OCI-LY3 (cell line): ENCODE results near the gene SAMD4A.

Experiments used
- H2AFZ ChIP-seq: fragments of 200-600, 300-600 bp; shearing (Covaris generic); 2 replicates; pipeline ENCODE4 v1.6.0; 2014; ENCODE audit warnings: antibody characterized with exemption, low read depth, low read length
- H3K27ac ChIP-seq: fragments of 200-600, 300-600 bp; sonication (generic); 2 replicates; pipeline ENCODE4 v1.5.1; 2014; ENCODE audit warnings: mild to moderate bottlenecking, low read length, moderate library complexity, mixed read lengths
- H3K27me3 ChIP-seq: fragments of 200-600, 300-600 bp; sonication (generic); 2 replicates; pipeline ENCODE4 v1.6.1; 2014; ENCODE audit warnings: low read depth, low read length, mixed read lengths
- H3K36me3 ChIP-seq: fragments of 200-600, 300-600 bp; sonication (generic); replicated peaks from 2 replicates; pipeline ENCODE3; 2014; ENCODE audit warnings: low read depth, low read length, mixed read lengths
- H3K4me1 ChIP-seq: fragments of 300-600, 200-600 bp; sonication (generic); 2 replicates; pipeline ENCODE4 v1.6.1; 2014; ENCODE audit warnings: low read length, mixed read lengths
- H3K4me2 ChIP-seq: fragments of 200-600, 300-600 bp; sonication (generic); 2 replicates; pipeline ENCODE4 v1.6.1; 2014; ENCODE audit warnings: low read length, mixed read lengths
- H3K4me3 ChIP-seq: fragments of 300-600, 200-600 bp; sonication (generic); 2 replicates; pipeline ENCODE4 v1.5.1; 2014; ENCODE audit warnings: antibody characterized with exemption, mild to moderate bottlenecking, low read length, moderate library complexity
- H3K79me2 ChIP-seq: fragments of 300-600, 200-600 bp; shearing (Covaris generic); 2 replicates; pipeline ENCODE4 v1.6.1; 2014; ENCODE audit warnings: mild to moderate bottlenecking, low read length, mixed read lengths
- H3K9ac ChIP-seq: fragments of 300-600, 200-600 bp; shearing (Covaris generic); 2 replicates; pipeline ENCODE4 v1.6.0; 2014; ENCODE audit warnings: mild to moderate bottlenecking, low read length, moderate library complexity
- H3K9me3 ChIP-seq: fragments of 200-600, 300-600 bp; shearing (Covaris generic); 2 replicates; pipeline ENCODE4 v1.6.1; 2014; ENCODE audit warnings: low read length, mixed read lengths; ENCODE audit not compliant: insufficient read depth
- H4K20me1 ChIP-seq: fragments of 200-600, 300-600 bp; sonication (generic); 2 replicates; pipeline ENCODE4 v1.6.1; 2016; ENCODE audit warnings: low read length, mixed read lengths; ENCODE audit not compliant: insufficient read depth
- CTCF ChIP-seq: fragments of 200-600, 300-600 bp; sonication (generic); IDR thresholded peaks from 2 replicates; pipeline ENCODE4 v1.5.1; 2014; ENCODE audit warnings: antibody characterized with exemption, low read length, low read depth
- EZH2phosphoT487 ChIP-seq: fragments of 200-600 bp; shearing (Covaris generic); IDR thresholded peaks from 2 replicates; pipeline ENCODE4 v1.6.1; 2018; ENCODE audit warnings: antibody characterized with exemption, mixed run types, low read depth

Gene SAMD4A

GRCh38 chr14:54690887-54691286, 124.0 kb downstream of the SAMD4A start:
- H3K9ac ChIP-seq = no peak overlapping the region
- TF ChIP-seq EZH2phosphoT487 (no peak), CTCF (no peak)
- H3K4me1 ChIP-seq = no peaks in the 10 kb centered on the region
- no peak overlapping the region for H3K4me3 ChIP-seq
- H3K79me2 ChIP-seq = no peaks in the 10 kb centered on the region
- H3K36me3 ChIP-seq = no peaks in the 10 kb centered on the region
- no peak overlapping the region for H3K4me2 ChIP-seq
- H4K20me1 ChIP-seq = no peaks in the 10 kb centered on the region
- no peaks in the 10 kb centered on the region for H3K9me3 ChIP-seq
- H2AFZ ChIP-seq = no peak overlapping the region
- H3K27ac ChIP-seq = no peak overlapping the region
- 0 out of 2 replicates have a peak, but pooled peaks cover 12% of the 10 kb centered on the region for H3K27me3 ChIP-seq

GRCh38 chr14:54691525-54692283, 124.8 kb downstream of the SAMD4A start:
- H2AFZ ChIP-seq = peak overlapping the region; percentile 40; the same call in 1 of the 2 replicates
- TF ChIP-seq CTCF (peak; percentile 79), EZH2phosphoT487 (no peak)
- peaks cover 15% of the 10 kb centered on the region; the same call in 1 of the 2 replicates for H3K27me3 ChIP-seq
- no peak overlapping the region for H3K4me3 ChIP-seq
- H3K9ac ChIP-seq = no peak overlapping the region
- H3K4me2 ChIP-seq = no peak overlapping the region
- H4K20me1 ChIP-seq = no peaks in the 10 kb centered on the region
- no peaks in the 10 kb centered on the region for H3K9me3 ChIP-seq
- H3K79me2 ChIP-seq = no peaks in the 10 kb centered on the region
- no peaks in the 10 kb centered on the region for H3K4me1 ChIP-seq
- H3K27ac ChIP-seq = no peak overlapping the region
- H3K36me3 ChIP-seq = no peaks in the 10 kb centered on the region

- no peak overlapping the region for H3K4me3 ChIP-seq
- no peaks in the 10 kb centered on the region for H3K9me3 ChIP-seq
- no peak overlapping the region for H3K27ac ChIP-seq
- peak overlapping the region; percentile 40; the same call in 1 of the 2 replicates for H2AFZ ChIP-seq
- TF ChIP-seq CTCF = no peak
- no peak for TF ChIP-seq EZH2phosphoT487
- no peaks in the 10 kb centered on the region for H3K4me1 ChIP-seq
- no peak overlapping the region for H3K4me2 ChIP-seq
- peaks cover 20% of the 10 kb centered on the region; the same call in 1 of the 2 replicates for H3K27me3 ChIP-seq
- no peaks in the 10 kb centered on the region for H4K20me1 ChIP-seq
- H3K9ac ChIP-seq = no peak overlapping the region
- no peaks in the 10 kb centered on the region for H3K36me3 ChIP-seq
- no peaks in the 10 kb centered on the region for H3K79me2 ChIP-seq
These were observed 125.4 kb downstream of the SAMD4A start for GRCh38 chr14:54692284-54692772.

GRCh38 chr14:54693761-54694160, 126.8 kb downstream of the SAMD4A start:
- no peaks in the 10 kb centered on the region for H3K79me2 ChIP-seq
- H3K36me3 ChIP-seq = no peaks in the 10 kb centered on the region

More at GRCh38 chr14:54693761-54694160, 126.8 kb downstream of the SAMD4A start:
- Histone ChIP-seq H3K27ac (no peak overlapping the region), H4K20me1 (no peaks in the 10 kb centered on the region), H3K27me3 (peaks cover 15% of the 10 kb centered on the region; the same call in 1 of the 2 replicates), H3K9me3 (no peaks in the 10 kb centered on the region), H3K4me1 (no peaks in the 10 kb centered on the region), H3K9ac (no peak overlapping the region), H2AFZ (no peak overlapping the region), H3K4me2 (no peak overlapping the region), H3K4me3 (no peak overlapping the region)
- TF ChIP-seq CTCF = no peak
- TF ChIP-seq EZH2phosphoT487 = no peak
